ENCODE results near the gene NAA25.
A peak's percentile ranks its signal among the peaks of the same experiment; 100 is the strongest.

DNA sequence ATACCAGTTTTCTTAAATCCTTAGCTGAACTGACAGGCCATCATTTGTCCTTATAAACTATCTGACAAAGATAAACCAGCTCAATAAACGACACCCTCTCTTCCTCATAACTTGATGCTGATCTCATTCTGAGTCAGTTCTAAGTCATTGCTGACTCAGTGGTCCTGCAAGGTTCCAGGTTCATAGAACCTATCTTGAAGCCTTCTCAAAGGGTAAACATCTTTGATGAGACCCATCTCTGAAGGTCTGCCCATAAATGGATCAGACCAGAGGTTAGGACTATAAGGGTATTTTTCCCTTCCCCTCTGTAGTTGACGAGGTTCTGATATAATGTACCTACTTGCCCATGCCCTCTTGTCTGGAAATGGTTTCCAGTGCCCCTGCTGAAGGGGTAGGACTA lies 11.9 kb downstream of the NAA25 start:
- TF ChIP-seq SPI1 (IDR thresholded peaks at IDR 0.05; ENCODE audit: low read depth, low read length), result 0 out of 2 replicates have a peak, but pooled peaks have one; percentile 12
- TF ChIP-seq PAX5 (IDR thresholded peaks at IDR 0.05; ENCODE audit: insufficient read depth, low read length, severe bottlenecking), result no peak
- no peak for TF ChIP-seq POLR2A (IDR thresholded peaks at IDR 0.05; ENCODE audit: low read depth, low read length)
- no peak for TF ChIP-seq TAF1 (IDR thresholded peaks at IDR 0.05; ENCODE audit: low read depth, low read length)

All from GM12891 (cell line).